HEK293 (cell line): ENCODE data around the gene TEAD2.

Source experiments
- CTCF ChIA-PET: fragments of 350-600 bp; formaldehyde crosslinking; extraction: SDS; loops from one replicate; lab custom pipeline; 2021; ENCODE audit warnings: antibody characterized with exemption; lab: Yijun Ruan, JAX
- POLR2A ChIA-PET: fragments of 300-600 bp; formaldehyde crosslinking; extraction: SDS; loops from one replicate; lab custom pipeline; 2020; ENCODE audit warnings: antibody characterized with exemption, inconsistent platforms; lab: Yijun Ruan, JAX
- H3K27ac ChIP-seq: fragments of 200-500 bp; sonication (Bioruptor generic); 2 replicates; pipeline ENCODE4 v1.5.1; 2014; ENCODE audit warnings: low read depth, low read length, control low read depth, inconsistent platforms; ENCODE audit errors: extremely low read depth
- H3K36me3 ChIP-seq, 2 experiments: fragments of 200-500 bp in 1 of 2; sonication (Bioruptor generic) in 1 of 2; 1 replicate in 1 of 2; 2 replicates in 1 of 2; pipeline ENCODE4 v1.5.1; 2014 to 2017; ENCODE audit warnings: inconsistent platforms in 2 of 2, low read length in 2 of 2; ENCODE audit not compliant: control insufficient read depth in 2 of 2, insufficient read depth in 1 of 2
- H3K4me1 ChIP-seq: fragments of 200-500 bp; sonication (Bioruptor generic); 2 replicates; pipeline ENCODE4 v1.5.1; 2014; ENCODE audit warnings: mild to moderate bottlenecking, low read length, inconsistent platforms; ENCODE audit not compliant: control insufficient read depth, insufficient read depth
- H3K4me3 ChIP-seq: 2 replicates; pipeline ENCODE4 v1.5.1; 2011; ENCODE audit warnings: low read depth, mild to moderate bottlenecking, control low read depth, low read length, moderate library complexity
- H3K9me3 ChIP-seq: fragments of 200-500 bp; sonication (Bioruptor generic); 2 replicates; pipeline ENCODE4 v1.5.1; 2014; ENCODE audit warnings: low read depth, low read length, inconsistent platforms; ENCODE audit not compliant: control insufficient read depth, insufficient read depth
- KLF7 ChIP-seq: fragments of 450-650 bp; formaldehyde crosslinking; IDR thresholded peaks from 2 replicates; pipeline ENCODE4 v1.5.1; 2016; ENCODE audit warnings: missing biosample characterization, missing genetic modification characterization, borderline replicate concordance
- OVOL3 ChIP-seq: fragments of 450-650 bp; formaldehyde crosslinking; IDR thresholded peaks from 2 replicates; pipeline ENCODE4 v1.5.1; 2016; ENCODE audit warnings: missing biosample characterization, missing genetic modification characterization
- PBX3 ChIP-seq: sonication (generic); formaldehyde crosslinking; IDR thresholded peaks from 2 replicates; pipeline ENCODE4 v1.8.1; 2022; ENCODE audit warnings: mild to moderate bottlenecking, moderate library complexity, missing genetic modification reagents
- PRDM1 ChIP-seq: fragments of 450-650 bp; formaldehyde crosslinking; IDR thresholded peaks from 2 replicates; pipeline ENCODE4; 2016; ENCODE audit warnings: missing biosample characterization, missing genetic modification characterization
- SCRT2 ChIP-seq: fragments of 450-650 bp; formaldehyde crosslinking; IDR thresholded peaks from 2 replicates; pipeline ENCODE4 v1.5.1; 2016; ENCODE audit warnings: missing biosample characterization, missing genetic modification characterization
- ZFP41 ChIP-seq: fragments of 450-650 bp; formaldehyde crosslinking; IDR thresholded peaks from 2 replicates; pipeline ENCODE4 v1.5.1; 2016; ENCODE audit warnings: missing biosample characterization, missing genetic modification characterization, borderline replicate concordance
- ZNF140 ChIP-seq: fragments of 450-650 bp; formaldehyde crosslinking; IDR thresholded peaks from 2 replicates; pipeline ENCODE4 v1.5.1; 2016; ENCODE audit warnings: missing biosample characterization, missing genetic modification characterization
- ZNF19 ChIP-seq: fragments of 450-650 bp; formaldehyde crosslinking; IDR thresholded peaks from 2 replicates; pipeline ENCODE4; 2016; ENCODE audit warnings: missing biosample characterization, missing genetic modification characterization, low read depth
- ZNF416 ChIP-seq: fragments of 450-650 bp; formaldehyde crosslinking; IDR thresholded peaks from 2 replicates; pipeline ENCODE4 v1.5.1; 2016; ENCODE audit warnings: missing biosample characterization, missing genetic modification characterization
- ZNF560 ChIP-seq: fragments of 450-650 bp; formaldehyde crosslinking; IDR thresholded peaks from 2 replicates; pipeline ENCODE4 v1.5.1; 2017; ENCODE audit warnings: missing biosample characterization, missing genetic modification characterization, borderline replicate concordance
- ZNF596 ChIP-seq: fragments of 450-650 bp; IDR thresholded peaks from 2 replicates; pipeline ENCODE4 v1.5.0; 2018; ENCODE audit warnings: missing biosample characterization, mild to moderate bottlenecking, missing genetic modification characterization, moderate library complexity
- ZNF776 ChIP-seq: fragments of 450-650 bp; formaldehyde crosslinking; IDR thresholded peaks from 2 replicates; pipeline ENCODE4 v1.5.0; 2017; ENCODE audit warnings: missing biosample characterization, missing genetic modification characterization, borderline replicate concordance
- TF ChIP-seq, protein P1 (sequence below): fragments of 450-650 bp; formaldehyde crosslinking; IDR thresholded peaks from 2 replicates; pipeline ENCODE4 v1.5.1; 2016; ENCODE audit warnings: missing biosample characterization, missing genetic modification characterization
- TF ChIP-seq, protein P2 (sequence below): fragments of 450-650 bp; formaldehyde crosslinking; IDR thresholded peaks from 2 replicates; pipeline ENCODE4 v1.5.1; 2017; ENCODE audit warnings: missing biosample characterization, missing genetic modification characterization
- TF ChIP-seq, protein P3 (sequence below): fragments of 450-650 bp; formaldehyde crosslinking; optimal IDR thresholded peaks from 2 replicates; pipeline ENCODE3; 2016; ENCODE audit warnings: missing biosample characterization, mild to moderate bottlenecking, missing genetic modification characterization

TEAD2 gene

DNA sequence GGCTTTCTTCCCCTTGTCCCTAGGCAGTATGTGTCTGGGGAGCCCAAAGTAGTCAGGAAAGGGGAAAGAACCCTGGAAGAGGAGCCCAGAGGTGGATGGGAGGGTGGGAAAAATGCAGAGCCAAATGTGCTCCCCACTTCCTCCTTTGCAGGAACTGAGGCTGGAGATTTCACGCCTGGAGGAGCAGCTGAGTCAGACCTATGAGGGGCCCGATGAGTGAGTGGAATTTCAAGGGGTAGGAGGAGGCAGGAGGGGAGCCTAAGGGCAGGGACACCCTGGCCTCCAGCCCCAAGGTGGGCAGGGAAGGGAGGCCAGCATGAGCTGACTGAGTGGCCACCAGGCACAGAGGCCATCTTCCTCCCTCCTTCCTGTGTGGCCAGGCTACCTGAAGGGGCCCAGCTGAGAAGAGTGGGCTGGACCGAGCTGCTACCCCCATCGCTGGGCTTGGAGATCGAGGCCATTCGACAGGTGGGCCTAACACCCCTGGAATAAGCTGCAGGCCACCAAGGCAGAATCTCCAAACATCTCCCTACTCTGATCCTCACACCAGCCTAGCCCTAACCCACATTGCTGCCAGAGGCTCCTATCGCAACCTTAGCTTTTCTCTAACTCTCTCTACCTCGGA lies 46.7 kb upstream of the TEAD2 start:
- no peak overlapping the region for H3K4me3 ChIP-seq
- H3K9me3 ChIP-seq: no peaks in the 10 kb centered on the region
- TF ChIP-seq SCRT2 (tag by site-specific recombination) (peak; percentile 71), ZNF560 (no peak), ZNF140 (tag by site-specific recombination) (no peak)
- CTCF ChIA-PET: interaction anchor here (0.8 to 6.9 kb wide), 3 partner anchors 12 to 108 kb away, joined by 3 to 28 read pairs (median 11); no protein-coding TSS in a partner anchor
- H3K27ac ChIP-seq: no peak overlapping the region
- POLR2A ChIA-PET: no interaction called here
- H3K36me3 ChIP-seq: no peaks in the 10 kb centered on the region
- H3K4me1 ChIP-seq: peaks cover 4% of the 10 kb centered on the region; the same call in 1 of the 2 replicates

- TF ChIP-seq KLF7: no peak
- TF ChIP-seq ZFP41 (tag by site-specific recombination): no peak
- TF ChIP-seq PRDM1 (tag by site-specific recombination): 0 out of 2 replicates have a peak, but pooled peaks have one; percentile 23
- TF ChIP-seq ZNF596 (tag by site-specific recombination): no peak
- ChIA-PET POLR2A (interaction anchor here (0.9 kb wide), 1 partner anchor 13 kb away, joined by 3 read pairs; no protein-coding TSS in a partner anchor), CTCF (interaction anchor here (1.0 to 1.6 kb wide), 2 partner anchors 8 to 66 kb away, joined by 3 to 4 read pairs; no protein-coding TSS in a partner anchor)
- Histone ChIP-seq H3K9me3 (no peaks in the 10 kb centered on the region), H3K4me3 (no peak overlapping the region), H3K27ac (no peak overlapping the region), H3K4me1 (peaks cover 10% of the 10 kb centered on the region), H3K36me3 (no peaks in the 10 kb centered on the region)
Measured at GRCh38 chr19:49407482-49408015, 45.3 kb upstream of the TEAD2 start.

DNA sequence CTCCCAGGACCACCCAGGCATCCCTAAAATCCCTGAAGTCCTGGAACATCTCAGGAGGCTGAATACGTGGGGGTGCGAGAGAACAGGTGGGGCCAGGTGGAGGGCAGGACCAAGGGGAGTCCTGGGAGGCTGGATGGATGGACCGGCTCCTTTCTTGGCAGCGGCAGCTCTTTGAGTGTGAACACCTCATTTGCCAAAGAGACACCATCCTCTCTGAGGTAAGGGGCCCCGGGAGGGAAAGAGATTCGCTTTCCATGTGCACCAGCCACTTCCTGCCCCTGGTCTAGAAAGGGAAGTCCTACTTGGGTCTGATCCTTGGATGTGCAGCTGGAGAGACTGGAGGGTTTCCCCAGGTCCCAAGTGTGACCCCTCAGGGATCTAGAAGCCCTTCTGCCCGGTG lies 44.9 kb upstream of the TEAD2 start:
- POLR2A ChIA-PET: interaction anchor here (0.9 kb wide), 1 partner anchor 14 kb away, joined by 3 read pairs; no protein-coding TSS in a partner anchor
- H3K4me3 ChIP-seq: no peak overlapping the region
- H3K4me1 ChIP-seq: peaks cover 10% of the 10 kb centered on the region
- TF ChIP-seq, protein P1, sequence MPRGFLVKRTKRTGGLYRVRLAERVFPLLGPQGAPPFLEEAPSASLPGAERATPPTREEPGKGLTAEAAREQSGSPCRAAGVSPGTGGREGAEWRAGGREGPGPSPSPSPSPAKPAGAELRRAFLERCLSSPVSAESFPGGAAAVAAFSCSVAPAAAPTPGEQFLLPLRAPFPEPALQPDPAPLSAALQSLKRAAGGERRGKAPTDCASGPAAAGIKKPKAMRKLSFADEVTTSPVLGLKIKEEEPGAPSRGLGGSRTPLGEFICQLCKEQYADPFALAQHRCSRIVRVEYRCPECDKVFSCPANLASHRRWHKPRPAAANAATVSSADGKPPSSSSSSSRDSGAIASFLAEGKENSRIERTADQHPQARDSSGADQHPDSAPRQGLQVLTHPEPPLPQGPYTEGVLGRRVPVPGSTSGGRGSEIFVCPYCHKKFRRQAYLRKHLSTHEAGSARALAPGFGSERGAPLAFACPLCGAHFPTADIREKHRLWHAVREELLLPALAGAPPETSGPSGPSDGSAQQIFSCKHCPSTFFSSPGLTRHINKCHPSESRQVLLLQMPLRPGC: no peak
- TF ChIP-seq OVOL3 (tag by site-specific recombination) (no peak), ZNF416 (tag by site-specific recombination) (no peak), PRDM1 (tag by site-specific recombination) (no peak), PBX3 (CRISPR knock-in tag) (no peak), ZNF776 (tag by site-specific recombination) (no peak), ZNF19 (tag by site-specific recombination) (no peak)
- TF ChIP-seq, protein P2, sequence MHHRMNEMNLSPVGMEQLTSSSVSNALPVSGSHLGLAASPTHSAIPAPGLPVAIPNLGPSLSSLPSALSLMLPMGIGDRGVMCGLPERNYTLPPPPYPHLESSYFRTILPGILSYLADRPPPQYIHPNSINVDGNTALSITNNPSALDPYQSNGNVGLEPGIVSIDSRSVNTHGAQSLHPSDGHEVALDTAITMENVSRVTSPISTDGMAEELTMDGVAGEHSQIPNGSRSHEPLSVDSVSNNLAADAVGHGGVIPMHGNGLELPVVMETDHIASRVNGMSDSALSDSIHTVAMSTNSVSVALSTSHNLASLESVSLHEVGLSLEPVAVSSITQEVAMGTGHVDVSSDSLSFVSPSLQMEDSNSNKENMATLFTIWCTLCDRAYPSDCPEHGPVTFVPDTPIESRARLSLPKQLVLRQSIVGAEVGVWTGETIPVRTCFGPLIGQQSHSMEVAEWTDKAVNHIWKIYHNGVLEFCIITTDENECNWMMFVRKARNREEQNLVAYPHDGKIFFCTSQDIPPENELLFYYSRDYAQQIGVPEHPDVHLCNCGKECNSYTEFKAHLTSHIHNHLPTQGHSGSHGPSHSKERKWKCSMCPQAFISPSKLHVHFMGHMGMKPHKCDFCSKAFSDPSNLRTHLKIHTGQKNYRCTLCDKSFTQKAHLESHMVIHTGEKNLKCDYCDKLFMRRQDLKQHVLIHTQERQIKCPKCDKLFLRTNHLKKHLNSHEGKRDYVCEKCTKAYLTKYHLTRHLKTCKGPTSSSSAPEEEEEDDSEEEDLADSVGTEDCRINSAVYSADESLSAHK: no peak
- TF ChIP-seq, protein P3, sequence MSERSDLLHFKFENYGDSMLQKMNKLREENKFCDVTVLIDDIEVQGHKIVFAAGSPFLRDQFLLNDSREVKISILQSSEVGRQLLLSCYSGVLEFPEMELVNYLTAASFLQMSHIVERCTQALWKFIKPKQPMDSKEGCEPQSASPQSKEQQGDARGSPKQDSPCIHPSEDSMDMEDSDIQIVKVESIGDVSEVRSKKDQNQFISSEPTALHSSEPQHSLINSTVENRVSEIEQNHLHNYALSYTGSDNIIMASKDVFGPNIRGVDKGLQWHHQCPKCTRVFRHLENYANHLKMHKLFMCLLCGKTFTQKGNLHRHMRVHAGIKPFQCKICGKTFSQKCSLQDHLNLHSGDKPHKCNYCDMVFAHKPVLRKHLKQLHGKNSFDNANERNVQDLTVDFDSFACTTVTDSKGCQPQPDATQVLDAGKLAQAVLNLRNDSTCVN (tag by site-specific recombination): no peak
- H3K9me3 ChIP-seq: no peaks in the 10 kb centered on the region
- H3K27ac ChIP-seq: no peak overlapping the region
- no peaks in the 10 kb centered on the region for H3K36me3 ChIP-seq
- CTCF ChIA-PET: interaction anchor here (1.0 to 1.7 kb wide), 3 partner anchors 9 to 66 kb away, joined by 3 to 16 read pairs (median 4); no protein-coding TSS in a partner anchor
